GM13976 (cell line): ENCODE data around the gene GLT6D1.
"Not testable (repeated sequence)": the region's sequence is repeated elsewhere in the genome, so short reads cannot be mapped to it uniquely, and the experiment has no call there.

ENCODE experiments used
- DNase-seq: peaks from one replicate; pipeline ENCODE4 v3.0.0; 2012; ENCODE audit warnings: low spot score
- CTCF ChIP-seq: IDR thresholded peaks from 2 replicates; pipeline ENCODE4 v1.5.1; 2012; ENCODE audit warnings: borderline replicate concordance, mild to moderate bottlenecking; ENCODE audit not compliant: insufficient read depth; ENCODE audit errors: extremely low read depth, missing control alignments, control extremely low read depth
- in situ Hi-C: fragments of 300-500 bp; cut with MboI; formaldehyde crosslinking; loops from one replicate; pipeline ENCODE4 v1.12.0; 2022; ENCODE audit warnings: low sequenced_read_pairs, mixed read lengths, inconsistent platforms; ENCODE audit not compliant: unreplicated experiment

The GLT6D1 gene

GRCh38 chr9:135649508-135649907 lies 10.2 kb upstream of the GLT6D1 start:
- in situ Hi-C loops = no loop called here
- no peak for DNase-seq
- TF ChIP-seq CTCF = no peak

- no peak for DNase-seq
- no peak for TF ChIP-seq CTCF
- in situ Hi-C loops = no loop called here
These were observed 9.4 kb upstream of the GLT6D1 start for GRCh38 chr9:135648494-135649410.

GRCh38 chr9:135647884-135648283 lies 8.5 kb upstream of the GLT6D1 start:
- in situ Hi-C loops = no loop called here
- DNase-seq = no peak
- no peak for TF ChIP-seq CTCF

GRCh38 chr9:135644631-135645218 lies 5.4 kb upstream of the GLT6D1 start:
- in situ Hi-C loops = no loop called here
- DNase-seq = no peak
- TF ChIP-seq CTCF = no peak

- in situ Hi-C loops = no loop called here
- no peak for TF ChIP-seq CTCF
- DNase-seq = no peak
These were observed 2.4 kb upstream of the GLT6D1 start for GRCh38 chr9:135641745-135642144.

- in situ Hi-C loops = no loop called here
- TF ChIP-seq CTCF = no peak
- no peak for DNase-seq
These were observed 1.7 kb upstream of the GLT6D1 start for GRCh38 chr9:135641047-135641446.

GRCh38 chr9:135636930-135637530 lies 2.3 kb downstream of the GLT6D1 start:
- in situ Hi-C loops, DNase-seq: not testable (repeated sequence)
